ENCODE results near the gene HNF4A.

GRCh38 chr20:44435630-44436335 lies 80.3 kb downstream of the HNF4A start:
- TF ChIP-seq CTCF (IDR thresholded peaks at IDR 0.05; ENCODE audit: low read length) (no peak), EZH2 (IDR thresholded peaks at IDR 0.05; ENCODE audit: borderline replicate concordance, low read length) (no peak)

Measured in OCI-LY1 (cell line).